PC-9 (cell line): ENCODE data around the gene GNG5. TPM values are rescaled to one million over a fixed set of nuclear protein-coding genes. Genes with fewer than 3 reads are reported as not detected.

Source experiments
- BruUV-seq: library from RNA; stranded (reverse); fragments of 400-500 nt; replicated peaks from 2 replicates; lab custom pipeline; 2021; lab: Mats Ljungman, UMichigan
- CTCF ChIA-PET: fragments of 300-600 bp; sonication (Branson Sonifier 250); formaldehyde crosslinking; loops from one replicate; lab custom pipeline; 2022; ENCODE audit warnings: antibody characterized with exemption; lab: Charles Lee
- POLR2A ChIA-PET: fragments of 300-600 bp; sonication (Branson Sonifier 250); formaldehyde crosslinking; loops from one replicate; lab custom pipeline; 2022; ENCODE audit warnings: antibody characterized with exemption; ENCODE audit not compliant: unreplicated experiment; lab: Charles Lee
- DNase-seq, 2 experiments: peaks; one replicate each; pipeline versions ENCODE4 v3.0.0 to v3.0.0-alpha.2; 2015 to 2022; ENCODE audit warnings: mixed read lengths in 1 of 2
- H2AFZ ChIP-seq: fragments of 200-600 bp; sonication (generic); 2 replicates; pipeline ENCODE4 v1.8.1; 2017; ENCODE audit warnings: antibody characterized with exemption
- H3F3A ChIP-seq: fragments of 200-600 bp; sonication (generic); 2 replicates; pipeline ENCODE4 v1.8.1; 2017; ENCODE audit warnings: antibody characterized with exemption, mild to moderate bottlenecking, low read depth; ENCODE audit not compliant: insufficient read depth
- H3K27ac ChIP-seq: fragments of 200-600 bp; sonication (generic); 2 replicates; pipeline ENCODE4 v1.6.1; 2016; ENCODE audit warnings: mixed run types
- H3K27me3 ChIP-seq: fragments of 200-600 bp; sonication (generic); 2 replicates; pipeline ENCODE4 v1.6.1; 2016; ENCODE audit warnings: low read depth, mixed run types; ENCODE audit not compliant: insufficient read depth
- H3K36me3 ChIP-seq: fragments of 200-600 bp; sonication (generic); 2 replicates; pipeline ENCODE4 v1.6.1; 2016; ENCODE audit warnings: low read depth, mixed run types
- H3K4me1 ChIP-seq: fragments of 200-600 bp; sonication (generic); replicated peaks from 2 replicates; pipeline ENCODE4 v1.6.1; 2016; ENCODE audit warnings: mixed run types; ENCODE audit not compliant: insufficient read depth
- H3K4me2 ChIP-seq: fragments of 200-600 bp; sonication (generic); 2 replicates; pipeline ENCODE4 v1.6.1; 2017; ENCODE audit warnings: mixed run types
- H3K4me3 ChIP-seq: fragments of 200-600 bp; sonication (generic); 2 replicates; pipeline ENCODE4 v1.6.1; 2016; ENCODE audit warnings: mixed run types
- H3K79me2 ChIP-seq: fragments of 200-600 bp; sonication (generic); 2 replicates; pipeline ENCODE4 v1.6.1; 2017; ENCODE audit warnings: low read depth, mixed run types
- H3K9me2 ChIP-seq: fragments of 200-600 bp; sonication (generic); 2 replicates; pipeline ENCODE4 v1.8.1; 2017; ENCODE audit warnings: mild to moderate bottlenecking; ENCODE audit not compliant: insufficient read depth
- H3K9me3 ChIP-seq: fragments of 200-600 bp; sonication (generic); 2 replicates; pipeline ENCODE4 v1.8.1; 2016; ENCODE audit warnings: low read depth; ENCODE audit not compliant: insufficient read depth
- H4K20me1 ChIP-seq: fragments of 200-600 bp; sonication (generic); 2 replicates; pipeline ENCODE4 v1.8.1; 2017; ENCODE audit not compliant: insufficient read depth
- EZH2 ChIP-seq: fragments of 200-600 bp; sonication (generic); IDR thresholded peaks from 2 replicates; pipeline ENCODE4 v1.8.0; 2017; ENCODE audit warnings: antibody characterized with exemption, low read depth
- intact Hi-C: fragments of 100-400 bp; cut with micrococcal nuclease; formaldehyde crosslinking; loops from one replicate; pipeline ENCODE4 v1.10.0; 2022; ENCODE audit not compliant: unreplicated experiment
- total RNA-seq: library from RNA; stranded (reverse); gene quantifications from 2 replicates; pipeline ENCODE4 v1.2.3, GENCODE V29; 2021
- TF ChIP-seq, protein P1 (sequence below): fragments of 200-600 bp; sonication (generic); conservative IDR thresholded peaks from 2 replicates; pipeline ENCODE4 v1.6.1; 2017; ENCODE audit warnings: mixed run types, antibody characterized with exemption, mild to moderate bottlenecking, moderate library complexity

The GNG5 gene
- total RNA-seq, 1 experiment from 2014 or later = 98.8 TPM

DNA sequence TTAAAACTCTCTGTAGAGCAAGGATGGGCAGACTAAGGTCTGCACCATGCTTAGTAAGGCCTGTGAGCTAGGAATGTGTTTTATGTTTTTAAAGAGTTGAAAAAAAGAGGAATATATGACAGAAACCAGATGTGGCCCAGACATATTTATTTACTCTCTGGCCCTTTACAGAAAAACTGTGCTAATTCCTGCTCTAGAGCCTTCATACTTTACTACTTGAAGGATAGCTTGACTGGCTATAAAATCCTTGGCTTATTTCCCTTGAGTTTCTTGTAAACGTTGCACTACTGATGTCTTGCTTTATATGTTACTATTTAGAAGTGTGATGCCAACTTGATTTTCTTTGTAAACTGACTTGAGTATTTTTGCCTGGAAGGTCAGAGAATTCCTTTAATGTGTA is 34.4 kb upstream of the GNG5 start:
- no peak overlapping the region for H3K4me3 ChIP-seq
- no peak overlapping the region for H3K27ac ChIP-seq
- CTCF ChIA-PET = no interaction called here
- no peaks in the 10 kb centered on the region for H3K36me3 ChIP-seq
- intact Hi-C loops = no loop called here
- H4K20me1 ChIP-seq = no peaks in the 10 kb centered on the region
- no peak for TF ChIP-seq EZH2
- TF ChIP-seq, protein P1, sequence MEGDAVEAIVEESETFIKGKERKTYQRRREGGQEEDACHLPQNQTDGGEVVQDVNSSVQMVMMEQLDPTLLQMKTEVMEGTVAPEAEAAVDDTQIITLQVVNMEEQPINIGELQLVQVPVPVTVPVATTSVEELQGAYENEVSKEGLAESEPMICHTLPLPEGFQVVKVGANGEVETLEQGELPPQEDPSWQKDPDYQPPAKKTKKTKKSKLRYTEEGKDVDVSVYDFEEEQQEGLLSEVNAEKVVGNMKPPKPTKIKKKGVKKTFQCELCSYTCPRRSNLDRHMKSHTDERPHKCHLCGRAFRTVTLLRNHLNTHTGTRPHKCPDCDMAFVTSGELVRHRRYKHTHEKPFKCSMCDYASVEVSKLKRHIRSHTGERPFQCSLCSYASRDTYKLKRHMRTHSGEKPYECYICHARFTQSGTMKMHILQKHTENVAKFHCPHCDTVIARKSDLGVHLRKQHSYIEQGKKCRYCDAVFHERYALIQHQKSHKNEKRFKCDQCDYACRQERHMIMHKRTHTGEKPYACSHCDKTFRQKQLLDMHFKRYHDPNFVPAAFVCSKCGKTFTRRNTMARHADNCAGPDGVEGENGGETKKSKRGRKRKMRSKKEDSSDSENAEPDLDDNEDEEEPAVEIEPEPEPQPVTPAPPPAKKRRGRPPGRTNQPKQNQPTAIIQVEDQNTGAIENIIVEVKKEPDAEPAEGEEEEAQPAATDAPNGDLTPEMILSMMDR = no peak
- H3K9me2 ChIP-seq = no peaks in the 10 kb centered on the region
- DNase-seq = no peak
- no peak overlapping the region for H2AFZ ChIP-seq
- no peaks in the 10 kb centered on the region for H3K79me2 ChIP-seq
- H3K9me3 ChIP-seq = no peaks in the 10 kb centered on the region
- BruUV-seq = no TSS peak
- H3F3A ChIP-seq = peaks cover 7% of the 10 kb centered on the region; the same call in 1 of the 2 replicates
- no peaks in the 10 kb centered on the region for H3K27me3 ChIP-seq
- H3K4me1 ChIP-seq = no peaks in the 10 kb centered on the region
- no peak overlapping the region for H3K4me2 ChIP-seq
- POLR2A ChIA-PET = interaction anchor here (0.6 kb wide), 1 partner anchor 34 kb away, joined by 3 read pairs; the partner anchor contains the start of genes GNG5 and SPATA1

DNA sequence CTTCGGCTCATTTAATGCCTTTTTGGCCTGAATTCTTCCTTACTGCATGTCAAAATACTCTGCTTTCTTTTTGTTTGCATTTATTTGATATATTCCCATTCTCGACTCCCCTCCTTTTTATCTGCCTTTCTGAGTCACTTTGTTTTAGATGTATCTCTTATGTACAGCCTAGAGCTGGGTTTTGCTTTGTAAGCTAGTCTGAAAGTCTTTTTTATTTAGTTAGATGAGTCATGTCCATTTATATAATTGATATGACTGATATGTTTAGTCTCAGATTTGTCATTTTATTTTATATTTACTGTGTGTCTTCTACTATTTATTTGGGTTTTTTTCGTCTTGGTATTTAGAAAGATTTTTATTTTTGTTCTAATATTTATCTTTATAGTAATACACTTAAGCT is 33.6 kb upstream of the GNG5 start:
- H3K9me2 ChIP-seq = no peaks in the 10 kb centered on the region
- H3K27me3 ChIP-seq = no peaks in the 10 kb centered on the region
- no peaks in the 10 kb centered on the region for H3K4me1 ChIP-seq
- no peaks in the 10 kb centered on the region for H3K9me3 ChIP-seq
- CTCF ChIA-PET = no interaction called here
- no peaks in the 10 kb centered on the region for H4K20me1 ChIP-seq
- intact Hi-C loops = no loop called here
- DNase-seq = no peak
- H2AFZ ChIP-seq = no peak overlapping the region
- peaks cover 7% of the 10 kb centered on the region; the same call in 1 of the 2 replicates for H3F3A ChIP-seq
- H3K79me2 ChIP-seq = no peaks in the 10 kb centered on the region
- H3K4me3 ChIP-seq = no peak overlapping the region
- H3K36me3 ChIP-seq = no peaks in the 10 kb centered on the region
- POLR2A ChIA-PET = interaction anchor here (0.6 kb wide), 1 partner anchor 34 kb away, joined by 3 read pairs; the partner anchor contains the start of genes GNG5 and SPATA1
- H3K27ac ChIP-seq = no peak overlapping the region
- TF ChIP-seq, protein P1 = no peak
- TF ChIP-seq EZH2 = no peak
- no peak overlapping the region for H3K4me2 ChIP-seq
- no TSS peak for BruUV-seq

- DNase-seq = no peak
- no peaks in the 10 kb centered on the region for H3K9me3 ChIP-seq
- H3K4me3 ChIP-seq = no peak overlapping the region
- TF ChIP-seq, protein P1 = no peak
- TF ChIP-seq EZH2 = no peak
- H3F3A ChIP-seq = peaks cover 7% of the 10 kb centered on the region; the same call in 1 of the 2 replicates
- no peaks in the 10 kb centered on the region for H3K27me3 ChIP-seq
- intact Hi-C loops = no loop called here
- H3K79me2 ChIP-seq = no peaks in the 10 kb centered on the region
- no TSS peak for BruUV-seq
- no peaks in the 10 kb centered on the region for H4K20me1 ChIP-seq
- no peak overlapping the region for H3K27ac ChIP-seq
- CTCF ChIA-PET = no interaction called here
- no peaks in the 10 kb centered on the region for H3K36me3 ChIP-seq
- POLR2A ChIA-PET = interaction anchor here (0.6 kb wide), 1 partner anchor 1116 kb away, joined by 7 read pairs; no protein-coding TSS in a partner anchor
- no peak overlapping the region for H3K4me2 ChIP-seq
- H3K4me1 ChIP-seq = no peaks in the 10 kb centered on the region
- no peak overlapping the region for H2AFZ ChIP-seq
- no peaks in the 10 kb centered on the region for H3K9me2 ChIP-seq
These were observed 32.2 kb upstream of the GNG5 start for GRCh38 chr1:84538599-84538998.
